Astrocyte of the spinal cord (primary cell): ENCODE results near the gene YPEL4.

Source experiments
- DNase-seq: peaks from one replicate; pipeline ENCODE4 v3.0.0; 2011; ENCODE audit warnings: low read depth, low spot score
- H3K4me3 ChIP-seq: 2 replicates; pipeline ENCODE4 v1.5.1; 2011; ENCODE audit warnings: low read depth, mild to moderate bottlenecking, low read length, moderate library complexity
- in situ Hi-C: cut with HindIII; loops from 2 replicates; pipeline ENCODE4 v1.10.0; 2017; ENCODE audit warnings: low sequenced_read_pairs
- TF ChIP-seq, protein P1 (sequence below): IDR thresholded peaks from 2 replicates; pipeline ENCODE4 v1.5.1; 2012; ENCODE audit warnings: low read depth, mild to moderate bottlenecking, low read length, inconsistent platforms

YPEL4 gene

DNA sequence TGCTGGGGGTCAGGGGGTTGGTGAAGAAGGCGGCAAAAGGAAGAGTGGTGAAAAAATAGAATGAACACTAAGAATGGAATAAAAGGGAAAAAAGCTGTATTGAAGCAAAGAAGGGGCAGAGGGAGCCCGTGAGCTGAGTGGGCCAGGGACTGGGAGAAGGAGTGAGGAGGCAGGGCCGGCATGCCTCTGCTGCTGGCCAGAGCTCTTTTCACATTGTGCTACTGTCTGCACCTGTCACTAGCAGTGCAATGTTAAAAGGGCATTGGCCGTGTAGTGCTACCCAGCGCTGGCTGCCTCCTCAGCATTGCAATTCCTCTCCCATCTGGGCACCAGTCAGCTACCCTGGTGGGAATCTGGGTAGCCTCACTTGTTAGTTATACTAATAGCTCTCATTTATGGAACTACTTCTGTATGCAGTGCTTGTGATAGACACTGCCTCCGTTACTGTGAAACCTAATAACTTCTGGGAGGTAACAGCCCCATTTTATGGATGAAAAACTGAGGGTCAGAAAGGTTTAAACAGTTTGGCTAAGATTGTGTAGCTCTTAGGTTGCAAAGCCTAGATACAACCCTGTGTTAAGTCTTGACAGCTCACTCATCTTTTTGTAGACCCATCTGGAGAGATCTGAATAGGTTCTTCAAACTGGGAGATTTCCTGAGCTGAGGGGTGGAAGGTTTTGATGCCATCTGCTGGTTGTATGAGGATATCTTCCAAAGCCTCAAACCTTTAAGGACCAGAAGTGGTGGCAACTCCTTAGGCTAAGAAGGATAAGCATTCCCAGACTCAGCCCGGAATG, 8.5 kb downstream of the YPEL4 start:
- in situ Hi-C loops, result no loop called here
- H3K4me3 ChIP-seq, result no peak overlapping the region
- DNase-seq, result peak; percentile 62
- TF ChIP-seq, protein P1, sequence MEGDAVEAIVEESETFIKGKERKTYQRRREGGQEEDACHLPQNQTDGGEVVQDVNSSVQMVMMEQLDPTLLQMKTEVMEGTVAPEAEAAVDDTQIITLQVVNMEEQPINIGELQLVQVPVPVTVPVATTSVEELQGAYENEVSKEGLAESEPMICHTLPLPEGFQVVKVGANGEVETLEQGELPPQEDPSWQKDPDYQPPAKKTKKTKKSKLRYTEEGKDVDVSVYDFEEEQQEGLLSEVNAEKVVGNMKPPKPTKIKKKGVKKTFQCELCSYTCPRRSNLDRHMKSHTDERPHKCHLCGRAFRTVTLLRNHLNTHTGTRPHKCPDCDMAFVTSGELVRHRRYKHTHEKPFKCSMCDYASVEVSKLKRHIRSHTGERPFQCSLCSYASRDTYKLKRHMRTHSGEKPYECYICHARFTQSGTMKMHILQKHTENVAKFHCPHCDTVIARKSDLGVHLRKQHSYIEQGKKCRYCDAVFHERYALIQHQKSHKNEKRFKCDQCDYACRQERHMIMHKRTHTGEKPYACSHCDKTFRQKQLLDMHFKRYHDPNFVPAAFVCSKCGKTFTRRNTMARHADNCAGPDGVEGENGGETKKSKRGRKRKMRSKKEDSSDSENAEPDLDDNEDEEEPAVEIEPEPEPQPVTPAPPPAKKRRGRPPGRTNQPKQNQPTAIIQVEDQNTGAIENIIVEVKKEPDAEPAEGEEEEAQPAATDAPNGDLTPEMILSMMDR, result peak; percentile 65

DNA sequence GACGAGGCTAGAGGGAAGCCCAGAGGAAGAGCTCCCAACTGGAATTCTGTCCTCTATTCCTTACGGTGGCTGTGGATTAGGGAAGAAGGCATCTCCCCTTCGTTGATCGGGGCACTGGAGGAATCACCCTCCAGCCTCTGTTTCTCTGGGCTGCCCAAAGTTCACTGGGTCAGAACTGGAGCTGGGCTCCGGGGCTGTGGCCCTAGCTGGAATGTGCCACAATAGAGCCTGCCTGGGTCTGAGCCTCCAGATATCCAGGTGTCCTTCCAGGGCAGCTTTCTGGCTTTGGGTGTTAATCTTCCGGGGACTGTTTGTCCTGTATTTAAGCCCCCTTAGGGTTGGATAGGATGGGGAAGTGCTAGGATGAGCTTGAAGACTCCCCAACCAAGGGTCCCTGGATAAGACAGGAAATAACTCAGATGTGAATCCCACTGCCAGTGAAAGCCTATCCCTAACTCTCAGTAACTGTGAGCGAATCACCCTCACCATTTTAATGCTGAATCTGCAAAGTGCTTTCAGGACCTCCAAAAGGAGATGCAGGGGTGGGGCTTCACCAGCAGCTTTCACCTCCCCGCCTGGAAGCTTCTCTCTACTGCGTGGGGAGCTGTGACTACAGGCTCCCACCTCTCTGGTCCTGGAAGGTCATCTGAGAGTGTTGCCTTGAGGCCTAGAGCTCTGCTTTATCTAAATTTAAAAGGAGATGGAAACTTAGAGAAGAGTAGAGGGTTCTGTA, 9.5 kb downstream of the YPEL4 start:
- in situ Hi-C loops, result no loop called here
- TF ChIP-seq, protein P1, result no peak
- H3K4me3 ChIP-seq, result peak overlapping the region; percentile 87
- DNase-seq, result no peak

DNA sequence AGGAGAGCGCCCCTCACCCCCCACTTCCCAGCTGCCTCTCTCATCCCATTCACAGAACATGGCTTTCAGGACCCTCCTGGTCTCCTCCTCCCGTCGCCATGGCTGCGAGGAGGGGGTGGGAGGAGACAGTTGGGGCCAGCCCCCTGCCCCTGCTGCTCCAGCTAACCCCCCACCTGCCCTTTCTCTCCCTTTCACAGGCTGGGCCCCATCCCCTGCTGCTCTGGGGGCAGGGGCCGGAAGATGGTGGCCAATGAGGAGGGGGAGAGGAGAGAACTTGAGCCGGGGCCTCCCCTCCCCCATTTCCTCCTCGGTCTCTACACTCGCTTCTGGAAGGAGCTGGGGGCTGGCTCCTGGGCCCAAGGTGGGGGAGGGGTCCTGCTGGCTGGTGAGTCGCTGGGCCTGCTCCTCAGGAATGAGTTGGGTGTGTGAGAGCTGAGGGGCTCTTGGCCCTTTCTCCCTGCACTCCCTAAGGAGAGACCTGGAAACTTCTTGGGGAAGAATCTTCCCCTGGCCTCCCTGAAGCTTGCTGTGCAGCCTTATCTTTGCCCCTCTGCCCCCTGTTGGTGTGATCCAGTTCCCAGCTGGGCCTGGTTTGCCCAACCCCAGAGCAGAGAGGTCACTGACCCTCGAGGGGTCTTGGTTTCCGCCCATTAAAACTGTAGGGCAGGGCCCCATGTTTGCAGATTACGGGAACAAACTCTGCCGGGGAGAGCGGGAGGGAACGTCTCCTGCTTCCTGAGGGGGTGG, 10.2 kb downstream of the YPEL4 start:
- DNase-seq, result peak; percentile 84
- in situ Hi-C loops, result no loop called here
- TF ChIP-seq, protein P1, result no peak
- H3K4me3 ChIP-seq, result peak overlapping the region; percentile 87

DNA sequence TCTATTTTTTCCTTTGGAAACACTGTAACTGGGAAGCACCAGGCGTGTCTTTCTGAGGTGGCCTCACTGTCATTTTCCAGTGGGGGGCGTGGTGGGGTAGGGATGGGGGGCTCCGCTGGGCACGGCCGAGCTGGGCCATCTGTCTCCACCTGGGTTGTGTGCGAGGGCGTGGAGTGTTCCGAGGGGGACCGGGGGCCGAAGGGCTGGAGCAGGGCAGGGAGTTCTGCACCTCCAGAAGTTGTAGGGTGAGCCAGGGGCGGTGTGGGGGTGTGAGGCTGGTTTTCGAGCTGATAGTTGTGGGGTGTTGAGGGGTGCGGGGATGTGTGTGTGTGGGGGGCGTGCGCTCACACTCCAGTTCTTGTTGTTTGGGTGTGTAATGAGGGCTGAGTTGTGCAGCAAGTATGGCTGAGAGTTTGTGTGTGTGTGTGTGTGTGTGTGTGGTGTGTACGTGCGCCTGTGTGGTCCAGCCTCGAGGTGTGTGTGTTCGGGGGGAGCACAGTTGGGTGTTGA, 10.8 kb downstream of the YPEL4 start:
- H3K4me3 ChIP-seq, result peak overlapping the region; percentile 87
- TF ChIP-seq, protein P1, result no peak
- in situ Hi-C loops, result no loop called here
- DNase-seq, result no peak

DNA sequence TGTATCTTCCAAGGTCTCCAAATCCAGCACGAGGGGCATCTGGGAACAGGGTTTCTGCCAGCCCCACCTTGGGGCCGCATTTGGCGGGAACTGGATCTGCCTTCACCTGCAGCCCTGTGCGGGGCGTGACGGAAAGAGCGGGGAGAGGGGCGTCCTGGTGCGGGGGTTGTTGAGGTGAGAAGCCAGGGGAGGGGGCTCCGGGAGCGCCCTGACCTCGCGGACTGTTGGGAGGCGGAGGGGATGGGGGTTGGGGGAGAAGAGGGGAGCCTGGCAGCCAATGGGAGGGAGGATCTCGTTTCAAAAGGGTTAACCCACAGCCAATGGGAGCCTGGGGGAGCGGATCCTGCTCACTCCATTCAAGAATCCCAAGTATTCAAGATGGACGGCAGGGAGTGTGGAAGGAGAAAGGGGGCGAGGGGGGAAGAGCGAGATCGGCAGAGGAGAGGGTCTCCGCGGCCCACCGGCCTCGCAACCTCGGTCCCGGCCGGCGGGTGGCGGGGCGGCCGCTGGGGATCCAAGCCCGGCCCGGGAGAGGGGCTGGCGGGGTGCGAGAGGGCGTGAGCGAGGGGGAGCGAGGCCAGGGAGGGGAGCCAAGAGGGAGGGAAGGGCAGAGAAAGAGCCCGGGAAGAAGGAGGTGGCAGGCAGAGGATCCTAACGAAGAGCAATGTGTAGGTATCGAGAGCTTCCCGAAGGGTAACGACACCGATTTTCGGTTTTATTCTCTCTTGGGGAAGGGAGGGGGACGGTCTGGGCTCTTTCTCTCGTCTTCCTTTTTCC, 11.5 kb downstream of the YPEL4 start:
- TF ChIP-seq, protein P1, result no peak
- in situ Hi-C loops, result no loop called here
- DNase-seq, result peak; percentile 84
- peak overlapping the region; percentile 87 for H3K4me3 ChIP-seq
